Vagina (tissue), 2 donors: Measurements from ENCODE around the gene MRPL45. TPM values are rescaled to one million over a fixed set of nuclear protein-coding genes. Genes with fewer than 3 reads are reported as not detected.

ENCODE experiments used
- DNase-seq, 2 donors: peaks; one replicate each; pipeline ENCODE4 v3.0.0-alpha.2; 2017; ENCODE audit errors: extremely low spot score in 2 of 2
- H3K27ac ChIP-seq: fragments of 200-600 bp; sonication (generic); one replicate; pipeline ENCODE4 v1.5.1; 2019
- H3K27me3 ChIP-seq: fragments of 200-600 bp; sonication (generic); one replicate; pipeline ENCODE4 v1.5.1; 2019
- H3K36me3 ChIP-seq, 2 donors: fragments of 200-600 bp; sonication (generic); one replicate each; pipeline ENCODE4 v1.5.1; 2017 to 2019
- H3K4me1 ChIP-seq: fragments of 200-600 bp; sonication (generic); one replicate; pipeline ENCODE4 v1.5.1; 2019
- H3K4me3 ChIP-seq, 2 donors: fragments of 200-600 bp; sonication (generic); 1 replicate in 1 of 2; 2 replicates in 1 of 2; pipeline ENCODE4 v1.5.1; 2016 to 2019
- H3K9me3 ChIP-seq: fragments of 200-600 bp; sonication (generic); one replicate; pipeline ENCODE4 v1.5.1; 2019
- POLR2A ChIP-seq, 2 donors: fragments of 450-650 bp; IDR thresholded peaks; one replicate each; pipeline ENCODE4 v1.6.1; 2017; ENCODE audit warnings: antibody characterized with exemption in 2 of 2, mild to moderate bottlenecking in 2 of 2, moderate library complexity in 2 of 2
- POLR2AphosphoS5 ChIP-seq, 2 donors: sonication (generic); formaldehyde crosslinking; IDR thresholded peaks; one replicate each; pipeline ENCODE4 v1.9.0; 2017; ENCODE audit warnings: antibody characterized with exemption in 2 of 2, mild to moderate bottlenecking in 2 of 2, low read depth in 1 of 2; ENCODE audit not compliant: insufficient read depth in 1 of 2
- intact Hi-C: fragments of 100-400 bp; cut with DNase I; formaldehyde crosslinking; loops from one replicate; pipeline ENCODE4 v1.15.1; 2023
- total RNA-seq: library from RNA; depleted of rRNA; stranded (reverse); fragments of >200 nt; gene quantifications from one replicate; pipeline ENCODE4 v1.2.3, GENCODE V29; 2016
- TF ChIP-seq, protein P1 (sequence below), 3 experiments: fragments of 450-650 bp in 2 of 3; fragments of 200-600 bp in 1 of 3; sonication (generic) in 1 of 3; IDR thresholded peaks; one replicate each; pipeline ENCODE4 v1.5.1; 2017 to 2019; ENCODE audit warnings: antibody characterized with exemption in 3 of 3, mild to moderate bottlenecking in 2 of 3, moderate library complexity in 2 of 3

Gene MRPL45
- total RNA-seq, 1 donor from 2014 or later = 22.1 TPM

DNA sequence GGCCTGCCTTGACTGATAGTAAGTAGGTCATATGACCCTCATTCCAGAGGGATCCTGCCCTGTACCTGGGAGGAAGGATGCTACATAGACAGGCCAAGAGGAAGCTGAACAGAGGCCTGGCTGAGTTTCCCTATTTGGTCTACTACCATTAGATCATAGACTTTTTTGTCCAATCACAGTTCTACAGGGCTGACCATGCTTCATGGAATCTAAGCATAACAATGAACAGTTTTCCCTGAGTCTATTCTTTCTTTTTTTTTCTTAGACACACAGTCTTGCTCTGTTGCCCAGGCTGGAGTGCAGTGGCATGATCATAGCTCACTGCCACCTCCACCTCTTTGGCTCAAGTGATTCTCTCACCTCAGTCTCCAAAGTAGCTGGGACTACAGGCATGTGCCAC, 42.9 kb downstream of the MRPL45 start:
- Histone ChIP-seq H3K4me1 (no peaks in the 10 kb centered on the region), H3K36me3 (no peaks in the 10 kb centered on the region), H3K4me3 (no peak overlapping the region), H3K27me3 (no peaks in the 10 kb centered on the region), H3K9me3 (no peaks in the 10 kb centered on the region), H3K27ac (no peak overlapping the region)
- DNase-seq = no peak
- TF ChIP-seq POLR2AphosphoS5 (IDR thresholded peaks at IDR 0.05; ENCODE audit: insufficient read depth in 1 of 2, low read depth in 1 of 2) (no peak), POLR2A (IDR thresholded peaks at IDR 0.05) (no peak)
- TF ChIP-seq, protein P1, sequence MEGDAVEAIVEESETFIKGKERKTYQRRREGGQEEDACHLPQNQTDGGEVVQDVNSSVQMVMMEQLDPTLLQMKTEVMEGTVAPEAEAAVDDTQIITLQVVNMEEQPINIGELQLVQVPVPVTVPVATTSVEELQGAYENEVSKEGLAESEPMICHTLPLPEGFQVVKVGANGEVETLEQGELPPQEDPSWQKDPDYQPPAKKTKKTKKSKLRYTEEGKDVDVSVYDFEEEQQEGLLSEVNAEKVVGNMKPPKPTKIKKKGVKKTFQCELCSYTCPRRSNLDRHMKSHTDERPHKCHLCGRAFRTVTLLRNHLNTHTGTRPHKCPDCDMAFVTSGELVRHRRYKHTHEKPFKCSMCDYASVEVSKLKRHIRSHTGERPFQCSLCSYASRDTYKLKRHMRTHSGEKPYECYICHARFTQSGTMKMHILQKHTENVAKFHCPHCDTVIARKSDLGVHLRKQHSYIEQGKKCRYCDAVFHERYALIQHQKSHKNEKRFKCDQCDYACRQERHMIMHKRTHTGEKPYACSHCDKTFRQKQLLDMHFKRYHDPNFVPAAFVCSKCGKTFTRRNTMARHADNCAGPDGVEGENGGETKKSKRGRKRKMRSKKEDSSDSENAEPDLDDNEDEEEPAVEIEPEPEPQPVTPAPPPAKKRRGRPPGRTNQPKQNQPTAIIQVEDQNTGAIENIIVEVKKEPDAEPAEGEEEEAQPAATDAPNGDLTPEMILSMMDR (IDR thresholded peaks at IDR 0.05) = no peak
- intact Hi-C loops = no loop called here

DNA sequence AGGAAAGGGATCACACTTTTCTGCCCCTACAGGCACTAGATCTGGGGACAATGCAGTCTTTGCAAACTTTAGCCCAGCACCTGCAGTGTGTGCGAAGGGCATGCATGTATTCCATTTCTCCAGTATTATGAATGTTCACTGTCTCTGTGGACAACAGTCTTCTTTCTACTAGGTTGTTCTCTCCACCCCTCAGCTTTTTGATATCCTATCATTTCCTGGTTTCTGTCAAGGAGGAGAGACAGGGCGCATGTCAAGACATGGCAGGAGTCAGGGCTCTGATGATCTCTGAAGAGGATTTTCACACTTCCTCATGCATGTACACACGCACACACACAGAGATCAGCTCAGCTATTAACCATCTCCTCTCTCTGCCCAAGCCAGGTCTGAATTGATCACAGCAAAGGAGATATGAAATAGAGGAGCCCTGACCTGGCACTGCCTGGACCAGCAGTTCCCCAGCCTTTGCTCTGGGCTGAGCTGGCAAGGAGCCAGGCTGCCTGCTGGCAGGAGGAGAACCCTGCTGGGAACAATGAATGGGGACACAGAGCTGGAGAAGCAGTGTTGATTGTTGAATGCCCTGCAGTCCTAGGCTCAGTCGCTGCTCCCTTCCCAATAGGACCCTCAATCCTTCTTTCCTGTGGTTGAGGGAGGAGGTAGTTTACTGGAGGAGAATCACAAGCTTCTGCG, 44.2 kb downstream of the MRPL45 start:
- TF ChIP-seq POLR2AphosphoS5 (IDR thresholded peaks at IDR 0.05; ENCODE audit: insufficient read depth in 1 of 2, low read depth in 1 of 2) = no peak
- no peak for TF ChIP-seq POLR2A (IDR thresholded peaks at IDR 0.05)
- TF ChIP-seq, protein P1 (IDR thresholded peaks at IDR 0.05) = no peak
- intact Hi-C loops = no loop called here

DNA sequence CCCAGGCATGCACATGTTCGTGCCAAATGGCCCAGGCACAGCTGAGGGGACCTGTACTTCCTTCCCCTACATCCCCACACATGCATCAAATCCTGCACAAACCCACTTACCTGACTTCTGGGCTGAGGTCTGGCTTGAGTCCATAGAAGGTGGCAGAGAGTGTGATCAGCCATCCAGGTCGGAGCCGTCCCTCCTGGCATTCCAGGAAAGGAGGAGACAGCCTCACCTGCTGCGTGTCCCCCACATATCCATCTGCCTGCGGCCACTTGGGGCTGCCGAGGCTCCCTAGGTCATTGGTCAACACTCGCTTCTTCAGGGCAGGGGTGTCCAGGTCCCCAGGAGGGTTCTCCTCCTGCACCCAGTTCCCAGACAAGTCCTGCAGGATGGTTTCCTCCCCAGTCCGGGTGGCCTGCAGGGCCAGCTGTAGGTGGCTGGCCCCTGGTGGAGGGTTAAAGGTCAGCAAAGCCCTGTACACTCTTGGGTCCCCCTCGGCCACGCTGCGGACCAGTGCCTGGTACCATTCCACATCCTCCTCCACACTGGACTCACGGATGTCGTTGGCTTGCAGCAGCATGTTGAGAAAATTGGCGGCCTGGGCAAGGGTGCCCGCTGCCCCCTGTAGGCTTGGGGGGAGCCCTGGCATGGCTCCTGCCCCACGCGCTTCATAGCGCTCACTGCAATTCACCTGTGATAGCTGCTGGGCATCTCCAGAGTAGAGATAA, 46.1 kb downstream of the MRPL45 start:
- Histone ChIP-seq H3K9me3 (no peaks in the 10 kb centered on the region), H3K27me3 (no peaks in the 10 kb centered on the region), H3K4me3 (no peak overlapping the region), H3K4me1 (no peaks in the 10 kb centered on the region), H3K36me3 (no peaks in the 10 kb centered on the region), H3K27ac (no peak overlapping the region)
- intact Hi-C loops = no loop called here
- DNase-seq = no peak
- TF ChIP-seq, protein P1 (IDR thresholded peaks at IDR 0.05) = no peak
- no peak for TF ChIP-seq POLR2A (IDR thresholded peaks at IDR 0.05)
- no peak for TF ChIP-seq POLR2AphosphoS5 (IDR thresholded peaks at IDR 0.05; ENCODE audit: insufficient read depth in 1 of 2, low read depth in 1 of 2)

More for the DNA sequence above, 44.2 kb downstream of the MRPL45 start:
- H3K4me3 ChIP-seq = no peak overlapping the region
- H3K27me3 ChIP-seq = no peaks in the 10 kb centered on the region
- no peaks in the 10 kb centered on the region for H3K9me3 ChIP-seq
- no peak overlapping the region for H3K27ac ChIP-seq
- no peak for DNase-seq
- H3K36me3 ChIP-seq = no peaks in the 10 kb centered on the region
- no peaks in the 10 kb centered on the region for H3K4me1 ChIP-seq

DNA sequence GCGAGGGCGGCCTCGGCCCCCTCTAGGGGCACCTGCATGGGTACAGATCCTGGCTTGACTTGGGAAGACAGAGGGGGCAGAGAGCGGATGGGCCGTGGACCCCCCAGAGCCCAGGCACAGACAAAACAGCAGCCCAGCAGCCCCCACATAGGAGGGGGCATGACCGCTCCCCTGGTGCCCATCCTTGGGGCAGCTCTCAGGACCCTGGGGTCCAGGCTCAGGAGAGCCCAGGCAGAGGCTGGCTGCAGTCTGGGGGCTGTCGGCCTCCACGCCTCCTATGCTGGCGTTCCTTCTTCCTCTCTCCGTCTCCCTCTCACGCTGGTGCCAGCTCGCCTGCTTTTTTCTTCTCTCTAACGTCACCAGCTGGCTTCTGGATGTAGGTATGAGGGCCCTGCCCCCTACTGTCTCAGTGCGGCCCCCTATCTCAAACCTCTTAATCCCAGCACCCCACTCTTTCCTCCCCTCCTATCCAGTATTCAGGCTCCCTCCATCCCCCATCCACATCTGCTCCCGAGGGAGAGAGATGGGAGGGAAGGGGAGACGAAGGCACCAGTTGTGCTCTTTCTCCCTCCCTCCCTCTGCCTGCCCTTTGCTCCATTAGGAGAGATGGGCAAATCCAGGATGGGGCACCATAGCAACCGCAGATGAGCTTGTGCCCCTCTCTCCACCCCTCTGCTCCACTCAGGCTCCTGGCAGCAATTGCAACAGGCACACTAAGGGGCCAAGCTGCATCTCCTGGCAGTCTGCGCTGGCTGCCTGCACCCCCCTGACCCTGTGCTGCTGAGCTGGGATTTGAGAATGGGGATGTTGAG, 46.8 kb downstream of the MRPL45 start, which contains the start of gene GPR179:
GPR179 (minus strand) TSS at position 349 of the 812 bp plus-strand sequence; CDS start at position 182, 167 bp downstream.
- H3K4me1 ChIP-seq = no peaks in the 10 kb centered on the region
- no peak for TF ChIP-seq POLR2AphosphoS5 (IDR thresholded peaks at IDR 0.05; ENCODE audit: insufficient read depth in 1 of 2, low read depth in 1 of 2)
- no peak for TF ChIP-seq POLR2A (IDR thresholded peaks at IDR 0.05)
- TF ChIP-seq, protein P1 (IDR thresholded peaks at IDR 0.05) = no peak
- no peaks in the 10 kb centered on the region for H3K9me3 ChIP-seq
- no peaks in the 10 kb centered on the region for H3K36me3 ChIP-seq
- no peaks in the 10 kb centered on the region for H3K27me3 ChIP-seq
- no peak for DNase-seq
- H3K27ac ChIP-seq = no peak within 1 kb of the TSS
- no peak within 1 kb of the TSS for H3K4me3 ChIP-seq
- intact Hi-C loops = no loop called here
